Neuron (in vitro differentiated cells): ENCODE measurements around the gene BLVRB.
"Not testable (repeated sequence)": the region's sequence is repeated elsewhere in the genome, so short reads cannot be mapped to it uniquely, and the experiment has no call there.

Source experiments
- H2AFZ ChIP-seq: one replicate; pipeline ENCODE4 v1.6.1; 2013; ENCODE audit warnings: low read depth, mild to moderate bottlenecking, inconsistent platforms, low read length, moderate library complexity
- H3K27me3 ChIP-seq: one replicate; pipeline ENCODE4 v1.6.1; 2013; ENCODE audit warnings: low read length; ENCODE audit not compliant: insufficient read depth
- H3K36me3 ChIP-seq: one replicate; pipeline ENCODE4 v1.6.1; 2013; ENCODE audit warnings: low read length; ENCODE audit not compliant: insufficient read depth
- H3K4me1 ChIP-seq: one replicate; pipeline ENCODE4 v1.6.1; 2013; ENCODE audit warnings: low read length; ENCODE audit not compliant: insufficient read depth
- H3K4me3 ChIP-seq: 2 replicates; pipeline ENCODE4 v1.5.1; 2013; ENCODE audit warnings: mild to moderate bottlenecking, low read length, moderate library complexity
- H3K9me3 ChIP-seq: one replicate; pipeline ENCODE4 v1.6.1; 2013; ENCODE audit warnings: low read length

The BLVRB gene

DNA sequence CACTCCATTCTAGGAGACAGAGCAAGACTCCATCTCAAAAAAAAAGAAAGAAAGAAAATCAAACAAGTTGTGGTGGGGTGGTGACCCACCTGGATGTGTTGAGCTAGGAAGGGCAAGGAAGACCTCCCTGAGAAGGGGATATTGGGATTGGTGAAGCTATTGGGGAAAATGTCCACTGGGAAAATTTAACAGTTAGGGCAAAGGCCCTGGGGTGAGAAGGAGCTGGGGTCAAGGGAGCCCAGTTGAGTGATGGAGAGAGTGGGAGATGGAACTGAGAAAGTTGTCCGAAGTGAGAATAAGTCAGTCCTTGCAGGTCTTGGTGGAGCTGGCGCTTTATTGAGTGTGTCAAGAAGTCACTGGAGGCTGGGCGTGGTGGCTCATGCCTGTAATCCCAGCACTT, 27.3 kb downstream of the BLVRB start:
- peaks cover 23% of the 10 kb centered on the region for H3K4me1 ChIP-seq
- peaks cover 22% of the 10 kb centered on the region for H3K36me3 ChIP-seq
- H3K4me3 ChIP-seq: no peak overlapping the region

GRCh38 chr19:40433391-40434216, 31.9 kb downstream of the BLVRB start:
- Histone ChIP-seq H3K4me1 (peaks cover 10% of the 10 kb centered on the region), H3K9me3 (no peaks in the 10 kb centered on the region), H2AFZ (peak overlapping the region; percentile 83), H3K4me3 (peak overlapping the region; percentile 54), H3K36me3 (no peaks in the 10 kb centered on the region), H3K27me3 (no peaks in the 10 kb centered on the region)

More for the DNA sequence above, 27.3 kb downstream of the BLVRB start:
- Histone ChIP-seq H3K27me3 (no peaks in the 10 kb centered on the region), H3K9me3 (no peaks in the 10 kb centered on the region), H2AFZ (no peak overlapping the region)

DNA sequence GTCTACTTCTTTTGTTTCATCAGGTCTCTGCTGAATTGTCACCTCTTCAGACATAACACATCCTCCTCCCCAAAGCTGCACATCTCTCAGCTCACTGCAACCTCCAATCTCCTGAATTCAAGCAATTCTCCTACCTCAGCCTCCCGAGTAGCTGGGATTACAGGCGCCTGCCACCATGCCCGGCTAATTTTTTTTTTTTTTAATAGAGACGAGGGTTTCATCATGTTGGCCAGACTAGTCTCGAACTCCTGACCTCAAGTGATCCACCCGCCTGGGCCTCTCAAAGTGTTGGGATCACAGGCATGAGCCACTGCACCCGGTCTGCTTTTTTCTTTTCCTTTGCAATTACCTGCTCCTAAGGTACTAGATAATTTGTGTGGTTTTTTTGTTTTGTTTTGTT, 32.8 kb downstream of the BLVRB start:
- H3K9me3 ChIP-seq, H2AFZ ChIP-seq, H3K36me3 ChIP-seq, H3K27me3 ChIP-seq: not testable (repeated sequence)
- Histone ChIP-seq H3K4me3 (peak overlapping the region; percentile 54), H3K4me1 (peaks cover 10% of the 10 kb centered on the region)

DNA sequence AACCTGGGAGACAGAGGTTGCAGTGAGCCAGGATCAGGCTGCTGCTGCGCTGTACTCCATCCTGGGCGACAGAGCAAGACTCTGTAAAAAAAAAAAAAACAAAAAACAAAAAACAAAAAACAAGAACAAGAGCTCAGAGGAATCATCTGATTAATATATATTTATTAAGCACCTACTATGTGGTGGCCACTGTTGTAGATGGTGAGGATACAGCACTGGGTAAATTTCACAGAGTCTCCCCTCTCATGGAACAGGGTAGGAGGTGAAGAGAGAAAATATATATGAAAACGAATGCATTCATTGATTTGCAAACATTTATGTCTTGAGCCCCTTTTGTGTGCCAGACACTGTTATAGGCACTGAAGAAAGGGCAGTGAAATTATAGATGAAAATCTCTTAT, 33.8 kb downstream of the BLVRB start:
- H3K36me3 ChIP-seq: no peaks in the 10 kb centered on the region
- H3K4me3 ChIP-seq: no peak overlapping the region
- no peak overlapping the region for H2AFZ ChIP-seq
- H3K4me1 ChIP-seq: peaks cover 10% of the 10 kb centered on the region
- no peaks in the 10 kb centered on the region for H3K9me3 ChIP-seq
- no peaks in the 10 kb centered on the region for H3K27me3 ChIP-seq

DNA sequence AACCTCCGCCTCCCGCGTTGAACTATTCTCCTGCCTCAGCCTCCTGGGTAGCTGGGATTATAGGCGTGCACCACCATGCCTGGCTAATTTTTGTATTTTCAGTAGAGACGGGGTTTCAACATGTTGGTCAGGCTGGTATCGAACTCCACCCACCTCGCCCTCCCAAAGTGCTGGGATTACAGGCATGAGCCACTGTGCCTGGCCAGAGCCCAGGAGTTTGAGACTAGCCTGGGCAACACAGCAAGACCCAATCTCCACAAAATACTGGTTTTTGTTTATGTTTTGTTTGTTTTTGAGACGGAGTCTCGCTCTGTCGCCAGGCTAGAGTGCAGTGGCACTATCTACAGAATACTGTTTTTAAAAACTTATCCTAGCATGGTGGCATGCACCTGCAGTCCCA, 35.3 kb downstream of the BLVRB start:
- H3K27me3 ChIP-seq, H3K9me3 ChIP-seq, H2AFZ ChIP-seq, H3K36me3 ChIP-seq, H3K4me3 ChIP-seq: not testable (repeated sequence)
- peaks cover 10% of the 10 kb centered on the region for H3K4me1 ChIP-seq

DNA sequence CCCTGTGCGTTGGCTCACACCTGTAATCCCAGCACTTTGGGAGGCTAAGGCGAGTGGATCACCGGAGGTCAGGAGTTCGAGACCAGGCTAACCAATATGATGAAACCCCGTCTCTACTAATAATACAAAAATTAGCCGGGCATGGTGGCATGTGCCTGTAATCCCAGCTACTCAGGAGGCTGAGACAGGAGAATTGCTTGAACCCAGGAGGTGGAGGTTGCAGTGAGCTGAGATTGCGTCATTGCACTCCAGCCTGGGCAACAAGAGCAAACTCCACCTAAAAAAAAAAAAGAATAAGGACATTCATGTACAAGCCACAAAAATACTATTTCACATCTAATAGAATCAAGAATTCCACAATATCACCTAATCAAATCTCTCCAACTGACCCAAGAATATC, 37.3 kb downstream of the BLVRB start:
- H3K36me3 ChIP-seq, H2AFZ ChIP-seq, H3K4me3 ChIP-seq, H3K9me3 ChIP-seq, H3K27me3 ChIP-seq: not testable (repeated sequence)
- H3K4me1 ChIP-seq: peaks cover 14% of the 10 kb centered on the region

DNA sequence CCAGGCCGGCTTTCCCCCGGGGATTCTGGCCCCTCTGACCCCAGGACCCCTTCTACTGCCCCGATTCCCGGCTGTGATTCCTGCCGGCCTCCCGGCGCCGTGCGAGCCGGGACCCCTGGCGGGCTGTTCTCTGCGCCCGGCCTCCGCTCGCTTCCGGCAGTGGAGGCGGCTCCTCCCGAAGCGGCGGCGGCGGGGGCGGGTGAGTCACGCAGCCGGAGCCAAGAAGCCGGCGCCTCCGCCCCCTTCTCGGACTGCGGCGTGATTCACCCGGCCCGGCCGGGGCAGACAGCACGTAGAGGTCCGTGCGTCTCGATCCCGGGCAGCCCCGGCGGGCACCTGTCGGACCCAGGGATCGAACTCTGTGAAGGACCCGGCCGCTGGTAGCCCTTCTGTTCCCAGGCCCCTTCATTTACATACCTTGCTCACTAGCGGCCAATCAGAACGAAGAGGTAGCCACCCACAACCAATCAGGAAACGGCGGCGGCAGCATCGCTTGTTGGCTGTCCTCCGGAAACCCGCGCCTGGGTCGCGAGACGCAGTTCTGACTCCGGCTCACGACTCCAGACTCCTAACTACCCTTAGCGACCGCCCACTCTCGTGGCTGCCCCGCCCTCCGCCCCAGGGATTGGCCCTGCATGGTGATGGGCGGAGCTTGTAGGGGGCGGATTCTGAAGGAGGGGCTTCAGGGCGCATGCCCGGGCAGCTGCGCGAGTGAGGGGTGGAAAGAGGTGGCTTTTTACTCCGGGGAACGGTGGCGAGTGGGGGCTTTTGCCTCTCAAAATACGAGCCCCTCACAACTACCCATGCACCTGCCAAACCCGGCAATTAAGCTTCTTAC, 39.9 kb downstream of the BLVRB start, which contains the start of gene SERTAD1:
Gene SERTAD1, minus strand, starts transcription at position 543 of the 838 bp plus-strand sequence. CDS start 2,446 bp downstream, outside the sequence.
- Histone ChIP-seq H3K36me3 (peaks cover 7% of the 10 kb centered on the region), H3K4me3 (peak within 1 kb of the TSS; percentile 59), H2AFZ (peak within 1 kb of the TSS; percentile 98), H3K4me1 (peaks cover 11% of the 10 kb centered on the region), H3K9me3 (no peaks in the 10 kb centered on the region), H3K27me3 (no peaks in the 10 kb centered on the region)

DNA sequence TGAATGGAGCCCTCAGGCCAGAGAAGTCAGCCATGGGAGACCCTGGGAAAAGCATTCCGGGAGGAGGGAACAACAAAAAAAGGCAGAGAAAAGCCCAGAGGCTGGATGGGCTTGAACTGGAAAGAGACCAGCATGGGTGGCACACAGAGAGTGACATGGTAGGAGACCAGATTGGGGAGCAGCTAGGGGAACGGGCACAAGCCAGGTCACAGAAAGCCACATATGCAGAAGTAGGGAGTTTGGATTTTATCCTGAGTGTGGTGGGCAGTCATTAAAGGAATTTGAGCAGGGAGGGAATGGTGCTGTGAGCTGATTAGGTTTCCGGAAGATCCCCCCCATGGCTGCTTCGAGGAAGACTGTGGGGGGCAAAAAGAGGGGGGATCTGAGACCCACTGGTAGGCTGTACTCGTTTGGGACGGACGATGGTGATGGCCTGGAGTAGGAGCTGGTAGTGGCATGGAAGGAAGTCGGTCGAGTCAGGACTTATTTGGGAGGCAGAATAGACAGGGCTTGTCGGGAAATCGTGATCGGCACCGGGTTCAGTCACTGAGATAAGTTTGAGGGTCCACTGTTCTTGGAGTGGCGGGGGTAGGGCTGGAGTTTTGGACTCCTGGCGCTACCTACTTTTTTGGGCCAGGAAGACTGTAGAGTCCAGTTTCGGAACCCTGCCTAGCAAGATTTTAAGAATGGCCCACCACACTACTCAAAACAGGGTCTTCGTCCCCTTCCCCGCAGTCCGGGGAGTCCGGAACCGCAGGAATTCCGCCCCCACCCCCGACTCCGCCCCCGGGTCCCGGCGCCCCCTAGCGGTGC, 40.7 kb downstream of the BLVRB start:
- Histone ChIP-seq H3K9me3 (no peaks in the 10 kb centered on the region), H3K4me1 (peaks cover 11% of the 10 kb centered on the region), H2AFZ (peak overlapping the region; percentile 98), H3K36me3 (peaks cover 7% of the 10 kb centered on the region), H3K4me3 (peak overlapping the region; percentile 59), H3K27me3 (no peaks in the 10 kb centered on the region)

DNA sequence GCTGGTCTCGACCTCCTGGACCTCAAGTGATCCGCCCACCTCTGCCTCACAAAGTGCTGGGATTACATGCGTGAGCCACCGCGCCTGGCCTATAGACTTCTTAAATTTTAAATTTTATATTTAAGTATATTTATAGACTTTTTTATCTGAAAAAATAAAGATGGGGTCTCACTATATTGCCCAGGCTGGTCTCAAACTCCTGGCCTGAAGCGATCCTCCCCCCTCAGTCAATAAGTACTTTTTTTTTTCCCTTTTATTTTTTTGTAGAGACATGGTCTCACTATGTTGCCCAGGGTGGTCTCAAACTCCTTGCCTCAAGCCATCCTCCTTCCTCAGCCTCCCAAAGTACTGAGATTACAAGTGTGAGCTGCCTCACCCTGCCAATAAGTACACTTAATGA, 41.6 kb downstream of the BLVRB start:
- Histone ChIP-seq H3K36me3 (peaks cover 7% of the 10 kb centered on the region), H2AFZ (no peak overlapping the region), H3K9me3 (no peaks in the 10 kb centered on the region), H3K4me1 (peaks cover 11% of the 10 kb centered on the region), H3K27me3 (no peaks in the 10 kb centered on the region), H3K4me3 (no peak overlapping the region)

- Histone ChIP-seq H2AFZ (no peak overlapping the region), H3K9me3 (no peaks in the 10 kb centered on the region), H3K4me1 (peaks cover 11% of the 10 kb centered on the region), H3K27me3 (no peaks in the 10 kb centered on the region), H3K4me3 (no peak overlapping the region), H3K36me3 (peaks cover 7% of the 10 kb centered on the region)
Measured at GRCh38 chr19:40422748-40423566, 42.6 kb downstream of the BLVRB start.

DNA sequence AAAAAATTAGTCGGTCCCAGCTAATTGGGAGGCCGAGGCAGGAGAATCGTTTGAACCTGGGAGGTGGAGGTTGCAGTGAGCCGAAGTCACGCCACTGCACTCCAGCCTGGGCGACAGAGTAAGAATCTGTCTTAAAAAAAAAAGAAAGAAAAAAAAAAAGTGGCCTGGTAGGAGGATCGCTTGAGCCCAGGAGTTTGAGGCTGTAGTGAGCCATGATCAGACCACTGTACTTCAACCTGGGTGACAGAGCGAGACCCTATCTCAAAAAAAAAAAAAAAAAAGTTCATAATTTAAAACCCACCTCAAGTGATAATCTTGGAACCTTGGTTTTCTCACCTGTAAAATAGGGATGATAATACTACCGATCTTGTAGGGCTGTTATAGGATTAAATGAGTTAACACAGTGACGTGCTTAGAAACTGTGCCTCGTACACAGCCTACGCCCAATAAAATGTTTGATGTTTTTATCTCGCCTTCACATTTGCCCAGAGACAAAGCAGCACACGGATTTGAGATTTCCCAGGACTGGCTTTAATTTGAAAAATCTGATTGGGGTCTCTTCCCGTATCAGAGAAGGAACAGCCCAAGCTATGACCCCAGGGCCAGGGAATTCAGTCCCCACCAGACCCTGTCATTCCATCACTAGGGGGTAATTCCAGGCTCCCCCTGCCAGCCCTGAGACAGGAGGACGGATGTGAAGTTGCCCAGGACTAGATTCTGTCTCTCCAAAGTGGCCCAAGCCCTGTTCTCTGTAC, 43.4 kb downstream of the BLVRB start:
- Histone ChIP-seq H3K9me3 (no peaks in the 10 kb centered on the region), H2AFZ (no peak overlapping the region), H3K36me3 (peaks cover 7% of the 10 kb centered on the region), H3K4me1 (peaks cover 14% of the 10 kb centered on the region), H3K4me3 (no peak overlapping the region), H3K27me3 (no peaks in the 10 kb centered on the region)
